Measurements from ENCODE around the gene CIC.
A peak's percentile ranks its signal among the peaks of the same experiment; 100 is the strongest.

The CIC gene

DNA sequence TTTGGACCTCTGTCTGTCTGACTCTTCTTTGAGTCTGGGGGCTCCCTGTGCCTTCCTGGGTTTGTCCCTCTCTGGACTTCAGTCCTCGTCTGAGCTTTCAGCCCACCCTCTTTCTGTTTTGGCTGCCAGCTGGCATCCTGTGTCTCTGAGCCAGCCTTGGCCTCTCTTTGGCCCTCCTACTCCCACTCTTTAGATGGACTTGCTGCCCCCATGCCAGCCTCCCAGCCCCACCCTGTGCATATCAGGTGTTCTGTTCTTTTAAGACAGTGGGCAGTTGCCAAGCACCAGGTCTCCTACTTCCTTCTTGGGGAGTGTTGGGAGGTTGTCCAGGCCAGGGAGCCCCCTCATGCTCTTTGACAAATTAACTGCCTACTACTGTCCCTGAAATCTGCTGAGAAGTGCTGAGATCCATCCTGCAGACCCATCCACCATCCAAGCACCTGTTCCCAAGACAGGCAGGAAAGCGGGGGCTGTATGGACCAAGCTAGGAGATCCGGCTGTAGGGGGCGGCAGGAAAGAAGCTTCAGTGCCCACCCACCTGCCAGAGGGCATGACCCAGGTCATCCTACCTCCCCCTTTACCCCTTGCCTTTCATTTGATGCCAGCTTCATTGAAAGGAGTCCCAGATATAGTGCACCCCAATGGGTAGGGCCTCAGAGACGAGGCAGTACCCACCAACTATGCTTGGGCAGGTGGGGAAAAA is 9.6 kb downstream of the CIC start:
- no peak for DNase-seq

DNA sequence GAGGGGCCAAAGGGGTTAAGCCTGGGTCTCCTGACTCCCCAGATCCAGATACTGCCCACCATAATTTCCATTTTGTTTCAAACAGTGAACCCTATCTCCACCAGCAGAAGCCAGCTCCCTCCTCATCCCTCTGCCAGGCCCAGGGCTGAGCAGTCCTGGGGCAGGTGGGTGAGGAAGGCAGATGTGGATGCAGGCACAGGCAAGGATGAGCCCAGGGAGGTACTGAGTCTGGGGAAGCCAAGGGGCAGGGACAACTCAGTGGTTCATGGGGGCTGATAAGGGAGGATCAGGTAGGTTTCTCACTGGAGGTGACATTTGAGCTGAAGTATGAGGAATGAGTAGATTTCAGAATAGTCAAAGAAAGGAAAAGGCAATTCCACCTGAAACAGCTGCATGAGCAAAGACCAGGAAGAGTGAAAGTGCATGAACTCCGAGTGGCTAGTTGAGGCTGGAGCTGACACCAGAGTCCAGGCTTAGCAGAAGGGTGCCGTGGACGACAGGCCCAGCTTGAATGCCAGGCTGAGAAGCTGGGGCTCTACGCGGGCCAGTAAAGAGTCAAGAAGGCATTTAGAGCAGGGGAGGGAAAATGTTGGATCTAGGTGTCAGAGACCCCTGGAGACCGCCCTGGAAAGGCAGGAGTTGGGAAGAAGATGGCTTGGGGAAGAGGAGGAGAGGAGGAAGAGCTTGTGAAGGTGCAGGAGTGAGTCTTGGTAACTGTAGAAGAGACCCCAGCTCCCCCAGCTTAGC is 10.3 kb downstream of the CIC start:
- no peak for DNase-seq

DNA sequence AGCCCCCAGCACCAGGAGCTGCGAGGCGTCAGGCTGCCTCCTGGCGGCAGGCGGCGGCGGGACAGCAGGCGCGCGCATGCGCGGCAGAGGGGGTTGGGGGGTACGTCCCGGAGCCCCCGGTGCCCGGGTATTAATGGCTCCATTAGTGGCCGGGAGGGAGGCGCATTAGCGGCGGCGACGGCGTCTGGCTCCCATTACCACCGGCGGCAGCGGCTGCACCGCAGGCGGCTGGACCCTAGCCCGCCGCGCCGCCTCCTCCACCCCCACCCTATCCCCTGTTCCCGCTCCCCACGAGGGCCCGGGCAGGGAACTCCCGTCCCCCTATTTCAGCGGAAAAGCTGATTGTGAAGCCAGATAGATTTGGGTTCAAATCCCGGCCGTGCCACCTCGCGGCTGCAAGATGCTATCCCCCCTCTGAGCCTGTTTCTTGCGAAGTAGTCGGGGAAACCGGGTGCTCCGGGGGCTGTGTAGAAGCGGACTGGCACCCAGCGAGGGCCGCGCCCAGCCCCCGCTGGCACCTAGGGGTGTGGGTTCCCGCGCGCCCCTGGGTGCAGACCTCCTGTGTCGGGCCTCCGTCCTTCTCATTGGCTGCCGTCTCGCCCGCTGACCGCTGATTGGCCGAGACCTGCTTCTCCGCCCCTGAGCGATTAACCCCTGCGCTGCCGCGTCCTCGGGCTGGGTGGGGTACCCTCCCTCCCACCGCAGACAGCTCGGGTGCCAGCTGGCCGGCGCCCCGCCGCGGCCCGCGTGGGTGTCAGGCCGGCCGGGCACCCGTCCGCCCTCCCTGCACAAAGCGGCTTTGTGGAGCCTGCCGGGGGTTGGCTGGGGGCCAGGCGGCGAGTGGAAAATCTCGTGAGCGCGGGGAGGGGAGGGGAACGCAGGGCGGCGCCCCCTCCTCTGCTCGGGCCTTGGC is 11.1 kb downstream of the CIC start:
- peak; percentile 69 for DNase-seq

DNA sequence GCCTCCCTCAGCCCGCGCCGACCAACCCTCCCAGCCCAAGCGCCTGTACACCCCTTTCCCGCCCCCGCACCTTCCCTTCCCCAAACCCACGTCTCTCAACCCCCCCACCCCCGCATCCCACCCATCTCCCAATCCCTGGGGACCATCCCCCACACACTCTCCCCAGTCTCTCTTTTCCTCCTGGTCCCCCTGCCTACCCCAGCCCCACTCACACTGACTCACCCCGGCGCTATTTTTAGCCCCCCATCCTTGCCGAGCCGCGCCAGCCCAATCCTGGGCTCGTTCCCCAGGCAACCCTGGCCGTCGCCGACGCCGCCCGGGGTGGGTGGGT is 11.7 kb downstream of the CIC start:
- no peak for DNase-seq

DNA sequence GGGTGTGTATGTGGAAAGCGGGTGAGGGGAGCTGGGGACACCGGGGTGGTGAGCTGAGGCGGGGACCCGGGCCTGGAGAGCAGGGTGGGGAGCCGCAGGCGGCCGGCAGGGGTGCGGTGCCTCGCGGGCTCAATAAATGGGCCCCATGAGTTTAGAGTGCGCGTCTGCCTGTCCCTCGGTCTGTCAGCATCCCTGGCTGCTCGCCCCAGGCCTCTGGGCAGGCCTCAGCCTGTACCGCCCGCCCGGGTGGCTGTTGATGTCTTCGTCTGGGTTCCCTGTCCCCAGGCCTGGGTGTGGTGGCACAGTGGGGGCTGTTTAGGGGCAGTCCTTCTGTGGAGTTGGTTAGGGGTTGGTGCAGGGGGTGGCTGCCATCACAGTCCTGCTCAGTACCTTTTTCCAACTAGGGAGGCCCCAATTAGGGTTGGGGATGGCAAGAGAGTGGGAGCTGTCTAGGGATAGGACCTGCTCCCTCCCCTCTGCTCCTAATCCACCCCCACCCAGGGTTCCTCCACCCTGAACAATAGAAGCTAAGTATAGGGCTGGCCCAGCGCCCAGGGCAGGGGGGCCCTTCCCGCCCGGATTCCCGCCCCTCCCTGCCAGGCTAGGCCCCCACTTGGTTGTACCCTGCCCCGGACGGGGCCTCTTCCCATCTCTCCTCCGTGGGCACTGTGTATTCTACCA is 12.2 kb downstream of the CIC start:
- peak; percentile 50 for DNase-seq

DNA sequence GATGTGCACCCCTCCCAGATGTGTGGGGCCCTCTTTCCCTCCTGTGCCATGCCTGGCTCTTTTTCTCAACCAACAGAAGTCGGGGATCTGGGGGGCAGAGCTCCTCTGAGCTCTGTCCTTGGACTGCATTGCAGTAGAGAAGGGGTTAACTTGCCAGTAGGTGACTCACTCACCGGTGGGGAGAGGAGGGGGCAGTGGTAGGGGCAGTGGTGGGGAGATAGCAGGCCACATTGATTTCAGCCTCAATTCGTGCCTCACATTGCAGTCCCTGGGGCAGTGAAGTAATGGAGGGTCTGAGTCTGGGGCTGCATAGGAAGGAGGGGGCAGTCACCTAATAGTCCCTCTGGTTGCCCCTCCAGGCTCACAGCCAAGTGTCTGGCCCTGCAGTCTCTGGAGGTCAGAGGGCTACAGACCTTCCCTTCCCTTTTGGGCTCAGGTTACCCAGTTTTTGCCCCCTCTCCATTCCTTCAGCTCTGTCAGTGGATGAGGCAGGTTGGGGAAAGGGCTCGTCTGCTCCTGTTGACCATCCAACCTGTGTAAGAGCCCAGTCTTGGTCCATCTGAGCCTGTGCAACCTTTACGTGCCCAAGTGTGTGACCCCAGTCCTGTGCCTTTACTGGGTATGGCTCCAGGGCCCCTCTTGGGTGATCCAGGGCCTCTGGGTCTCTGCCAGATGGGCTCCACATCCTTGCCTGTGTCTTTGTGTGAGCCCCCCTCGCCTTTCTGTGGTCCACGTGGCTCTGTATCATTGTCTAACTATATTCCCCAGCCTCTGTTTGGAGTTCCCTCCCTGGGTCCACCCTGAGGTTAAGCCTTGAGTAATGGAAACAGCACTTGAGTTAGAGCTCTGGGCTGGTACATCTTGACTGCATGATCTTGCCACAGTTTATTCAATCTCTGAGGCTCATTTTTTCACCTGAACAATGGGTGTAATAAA is 13.0 kb downstream of the CIC start:
- DNase-seq: peak; percentile 46

DNA sequence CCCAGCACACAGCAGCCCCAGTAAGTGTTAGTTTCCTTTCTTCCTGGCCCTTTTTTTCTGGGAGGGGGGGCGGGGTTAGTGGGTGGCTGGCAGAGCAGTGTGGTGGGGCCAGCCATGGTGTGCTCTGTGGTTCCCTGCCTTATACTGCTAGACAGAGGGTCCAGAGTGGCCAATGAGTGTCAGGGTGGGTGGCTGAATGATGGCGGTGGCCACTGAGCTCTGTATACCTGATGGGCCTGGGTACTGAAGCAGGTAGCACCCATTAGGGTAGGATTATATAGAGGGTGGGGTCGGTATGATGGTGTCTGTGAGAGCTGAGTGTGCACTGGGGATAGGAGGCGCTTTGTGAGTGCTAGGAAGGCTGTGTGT is 13.8 kb downstream of the CIC start:
- DNase-seq: no peak

- peak; percentile 66 for DNase-seq
Observed at GRCh38 chr19:42283188-42284065, 14.4 kb downstream of the CIC start.

DNA sequence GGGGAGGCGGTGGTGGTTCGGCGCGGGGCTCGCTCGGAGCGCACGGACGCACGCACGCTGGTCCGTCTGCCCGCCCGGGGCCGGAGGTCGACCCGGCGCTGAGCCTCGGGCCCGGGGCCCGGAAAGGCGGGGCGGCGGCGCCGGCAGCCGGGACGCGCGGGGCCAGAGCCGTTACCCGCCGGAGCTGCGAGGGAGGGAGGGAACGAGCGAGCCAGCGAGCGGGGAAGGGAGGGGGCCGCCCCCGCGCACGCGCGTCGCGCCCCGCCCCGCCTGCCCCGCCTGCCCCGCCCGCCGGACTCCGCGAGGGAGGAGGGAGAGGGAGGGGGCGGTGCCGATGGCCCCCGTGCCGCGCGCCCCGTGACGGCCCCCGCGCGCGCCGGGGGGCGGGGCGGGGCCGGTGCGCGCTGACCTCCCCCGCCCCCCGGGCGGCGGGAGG is 15.0 kb downstream of the CIC start:
- no peak for DNase-seq

DNA sequence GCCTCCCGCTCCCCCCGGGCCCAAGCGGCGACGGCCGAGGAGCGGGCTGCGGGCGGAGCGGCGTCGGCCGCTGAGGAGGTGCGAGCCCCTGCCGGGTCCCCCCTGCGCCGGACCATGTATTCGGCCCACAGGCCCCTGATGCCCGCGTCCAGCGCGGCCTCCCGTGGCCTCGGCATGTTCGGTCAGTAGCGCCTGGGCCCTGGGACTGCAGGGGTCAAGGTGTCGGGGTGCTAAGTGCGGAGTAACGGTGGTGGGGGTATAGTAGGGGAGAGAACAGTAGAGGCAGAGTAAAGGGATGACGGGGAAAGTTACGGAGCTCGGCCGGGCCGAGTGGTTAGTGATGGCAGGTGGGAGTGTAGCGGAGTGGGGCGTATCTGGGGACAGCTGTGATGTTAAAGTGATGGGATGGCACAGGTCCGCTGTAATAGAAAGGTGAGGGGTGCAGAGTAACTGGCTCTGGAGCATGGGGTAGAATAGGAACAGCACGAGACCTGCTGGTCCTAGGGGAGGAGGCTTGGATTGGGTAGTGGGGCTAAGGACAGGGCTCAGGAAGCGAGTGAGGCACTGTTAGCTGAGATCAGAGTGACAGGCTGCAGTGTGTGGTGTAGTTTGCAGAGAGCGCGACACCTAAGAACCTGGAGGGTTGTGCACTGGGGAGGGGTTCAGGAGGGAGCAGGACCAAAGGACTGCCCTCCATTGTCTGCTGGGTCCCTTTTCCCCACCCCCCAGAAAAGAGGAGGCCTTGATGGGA is 15.7 kb downstream of the CIC start:
- no peak for DNase-seq

DNA sequence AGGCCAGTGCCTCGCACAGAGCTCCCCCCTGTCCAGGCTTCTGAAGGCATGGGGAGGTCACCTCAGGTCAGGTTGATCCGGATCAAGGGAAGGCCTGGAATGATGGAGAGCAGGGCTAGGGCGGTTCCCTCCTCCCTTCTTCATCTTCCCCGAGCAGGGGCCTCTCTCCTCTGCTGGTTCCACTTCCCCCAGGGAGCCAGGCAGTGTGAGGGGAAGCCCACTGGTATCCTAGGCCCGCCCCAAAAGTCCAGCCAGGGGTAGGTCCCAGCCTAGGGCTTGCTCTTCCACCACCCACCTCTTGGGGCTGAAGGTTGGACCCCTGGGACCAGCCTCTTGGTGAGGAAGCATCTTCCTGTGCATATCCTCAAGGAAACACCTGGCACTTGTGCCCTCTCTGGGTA is 16.5 kb downstream of the CIC start:
- DNase-seq: no peak

DNA sequence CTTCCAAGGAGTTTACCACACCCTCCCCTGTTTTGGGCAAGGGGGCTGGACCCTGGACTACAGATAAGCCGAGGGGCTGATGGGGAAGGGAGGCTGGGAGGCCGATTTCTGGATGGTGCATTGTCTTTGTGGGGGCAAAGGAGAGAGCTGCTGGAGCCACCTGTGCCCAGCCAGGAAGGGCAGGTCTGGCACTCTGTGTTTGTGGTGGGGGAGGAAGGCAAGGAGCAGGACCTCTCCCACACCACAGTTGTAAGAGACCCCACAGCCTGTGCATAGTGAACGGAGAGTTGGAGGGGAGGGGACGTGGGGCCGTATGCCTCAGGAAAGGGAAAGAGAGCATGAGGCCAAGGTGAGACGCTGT is 16.9 kb downstream of the CIC start:
- no peak for DNase-seq

- no peak for DNase-seq
Observed at GRCh38 chr19:42286349-42287016, 17.4 kb downstream of the CIC start.

DNA sequence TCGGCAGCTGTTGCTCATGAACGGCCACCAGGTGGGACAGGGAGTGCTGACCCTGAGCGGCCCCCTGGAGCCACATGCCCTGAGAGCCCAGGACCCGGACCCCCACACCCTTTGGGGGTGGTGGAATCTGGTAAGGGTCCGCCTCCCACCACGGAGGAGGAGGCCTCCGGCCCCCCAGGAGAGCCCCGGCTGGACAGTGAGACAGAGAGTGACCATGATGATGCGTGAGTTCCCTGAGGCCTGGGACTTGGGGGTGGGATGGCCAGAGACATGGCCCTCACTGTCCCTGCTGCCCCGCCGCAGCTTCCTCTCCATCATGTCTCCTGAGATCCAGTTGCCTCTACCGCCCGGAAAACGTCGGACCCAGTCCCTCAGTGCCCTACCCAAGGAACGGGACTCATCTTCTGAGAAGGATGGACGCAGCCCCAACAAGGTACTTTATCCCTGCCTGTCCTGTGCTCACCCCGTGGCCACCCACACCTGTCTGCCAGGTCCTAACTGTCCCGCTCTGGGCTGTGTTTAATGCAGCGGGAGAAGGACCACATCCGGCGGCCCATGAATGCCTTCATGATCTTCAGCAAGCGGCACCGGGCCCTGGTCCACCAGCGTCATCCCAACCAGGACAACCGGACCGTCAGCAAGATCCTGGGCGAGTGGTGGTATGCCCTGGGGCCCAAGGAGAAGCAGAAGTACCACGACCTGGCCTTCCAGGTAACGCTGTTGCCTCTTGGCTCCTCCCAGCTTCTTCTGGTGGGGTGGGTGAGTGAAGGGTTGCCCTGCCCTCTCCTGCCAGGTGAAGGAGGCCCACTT is 18.2 kb downstream of the CIC start:
- DNase-seq: no peak

DNA sequence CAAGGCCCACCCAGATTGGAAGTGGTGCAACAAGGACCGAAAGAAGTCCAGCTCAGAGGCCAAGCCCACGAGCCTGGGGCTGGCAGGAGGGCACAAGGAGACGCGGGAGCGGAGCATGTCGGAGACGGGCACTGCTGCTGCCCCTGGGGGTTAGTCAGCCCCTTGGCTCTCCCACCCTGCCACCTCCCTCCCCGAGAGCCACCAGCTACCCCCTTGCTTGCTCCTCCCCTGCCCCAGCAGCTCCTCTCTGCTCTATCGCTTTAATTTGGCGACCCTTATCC is 18.7 kb downstream of the CIC start:
- DNase-seq: no peak

GRCh38 chr19:42288387-42288786 is 19.3 kb downstream of the CIC start:
- no peak for DNase-seq

DNA sequence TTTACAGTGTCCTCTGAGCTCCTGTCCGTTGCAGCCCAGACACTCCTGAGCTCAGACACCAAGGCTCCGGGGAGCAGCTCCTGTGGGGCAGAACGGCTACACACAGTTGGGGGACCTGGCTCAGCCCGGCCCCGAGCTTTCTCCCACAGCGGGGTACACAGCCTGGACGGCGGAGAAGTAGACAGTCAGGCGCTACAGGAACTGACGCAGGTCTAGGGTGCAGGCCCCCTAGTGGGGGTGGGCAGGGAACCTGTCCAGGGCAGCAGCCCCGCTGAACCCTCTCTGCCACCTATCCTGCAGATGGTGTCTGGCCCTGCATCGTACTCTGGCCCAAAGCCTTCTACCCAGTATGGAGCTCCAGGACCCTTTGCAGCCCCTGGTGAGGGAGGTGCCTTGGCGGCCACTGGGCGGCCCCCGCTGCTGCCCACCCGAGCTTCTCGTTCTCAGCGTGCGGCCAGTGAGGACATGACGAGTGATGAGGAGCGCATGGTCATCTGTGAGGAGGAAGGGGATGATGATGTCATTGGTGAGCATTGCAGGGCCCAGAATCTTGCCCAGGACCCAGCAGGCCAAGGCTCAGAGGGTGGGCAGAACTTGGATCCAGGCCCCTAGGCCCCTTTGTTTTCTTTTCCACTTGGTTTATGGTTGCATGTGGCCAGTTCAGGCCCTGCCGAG is 20.0 kb downstream of the CIC start:
- no peak for DNase-seq

GRCh38 chr19:42289556-42290041 is 20.5 kb downstream of the CIC start:
- DNase-seq: no peak
